Activated gamma-delta T cell treated with Interleukin-2 at 50 U/mL for 16 hours (primary cell): ENCODE results near the gene CDRT15L2.
"Not testable (repeated sequence)": the region's sequence is repeated elsewhere in the genome, so short reads cannot be mapped to it uniquely, and the experiment has no call there.

ENCODE experiments used
- DNase-seq: peaks from one replicate; pipeline ENCODE4 v3.0.0-alpha.2; 2020

CDRT15L2 gene

DNA sequence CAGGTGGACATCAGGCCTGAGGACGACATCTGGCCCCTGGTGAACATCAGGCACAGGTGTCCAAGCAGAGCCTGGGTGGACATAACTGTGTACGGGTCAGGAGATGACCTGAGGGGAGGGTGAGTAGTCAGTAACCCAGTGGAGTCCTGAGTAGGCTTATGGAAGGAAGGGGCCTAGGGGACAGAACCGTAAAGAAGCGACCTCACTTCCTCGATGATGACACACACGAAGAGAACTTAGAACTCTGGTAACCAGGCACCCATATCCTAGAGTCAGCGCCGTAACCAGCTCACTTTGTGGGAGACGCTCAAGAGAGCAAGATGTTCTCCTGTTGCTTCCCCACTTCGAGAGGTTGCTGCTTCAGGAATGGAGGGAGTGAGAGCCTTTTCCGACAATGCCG is at the start of gene CDRT15L2:
Gene CDRT15L2 (plus strand): TSS at position 301 of the 400 bp plus-strand sequence. CDS start 20 bp downstream, at position 321.
- not testable (repeated sequence) for DNase-seq

DNA sequence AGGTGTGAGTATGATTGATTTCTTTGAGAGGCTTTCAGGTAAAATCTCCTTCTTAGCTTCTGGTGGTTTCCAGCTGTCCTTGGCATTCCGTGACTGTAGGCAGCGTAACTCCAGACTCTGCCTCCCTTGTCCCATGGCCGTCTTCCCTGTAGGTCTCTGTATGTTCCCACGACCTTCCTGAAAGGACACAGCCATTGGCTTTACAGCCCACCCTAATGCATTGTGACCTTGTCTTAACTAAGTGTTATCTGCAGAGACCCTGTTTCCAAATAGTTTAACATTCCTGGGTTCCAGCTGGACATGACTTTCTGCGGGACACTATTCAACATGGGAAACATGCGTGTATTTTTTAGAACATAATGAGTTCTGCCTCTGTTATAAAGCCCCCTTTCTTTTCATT is 49.4 kb upstream of the CDRT15L2 start:
- DNase-seq = not testable (repeated sequence)

- not testable (repeated sequence) for DNase-seq
These were observed 46.9 kb upstream of the CDRT15L2 start for GRCh38 chr17:20532544-20533090.

- not testable (repeated sequence) for DNase-seq
These were observed 46.3 kb upstream of the CDRT15L2 start for GRCh38 chr17:20533206-20533605.

GRCh38 chr17:20534711-20535550 is 44.6 kb upstream of the CDRT15L2 start:
- not testable (repeated sequence) for DNase-seq

GRCh38 chr17:20540414-20540813 is 39.1 kb upstream of the CDRT15L2 start:
- not testable (repeated sequence) for DNase-seq

GRCh38 chr17:20540865-20541264 is 38.7 kb upstream of the CDRT15L2 start:
- not testable (repeated sequence) for DNase-seq

- DNase-seq = not testable (repeated sequence)
These were observed 37.5 kb upstream of the CDRT15L2 start for GRCh38 chr17:20541853-20542546.

- not testable (repeated sequence) for DNase-seq
These were observed 31.6 kb upstream of the CDRT15L2 start for GRCh38 chr17:20547923-20548322.

DNA sequence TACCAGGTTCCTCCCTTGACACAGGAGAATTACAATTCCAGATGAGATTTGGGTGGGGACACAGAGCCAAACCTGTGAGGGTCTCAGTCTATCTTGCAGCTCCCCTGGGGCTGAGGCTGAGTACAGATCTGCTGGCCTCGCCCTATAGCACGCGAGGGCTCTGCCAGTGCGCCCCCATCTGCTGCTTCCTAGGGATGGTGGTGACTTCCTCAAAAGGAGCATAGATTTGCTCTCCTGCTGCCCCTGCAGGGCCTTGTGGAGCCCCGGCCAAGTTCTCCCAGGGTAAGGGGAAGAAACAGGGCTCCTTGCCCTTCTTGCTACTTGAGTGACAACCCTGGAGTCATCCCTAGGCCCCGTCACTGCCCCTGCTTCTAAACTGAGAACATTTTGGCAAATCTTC is 26.6 kb upstream of the CDRT15L2 start:
- DNase-seq = not testable (repeated sequence)

DNA sequence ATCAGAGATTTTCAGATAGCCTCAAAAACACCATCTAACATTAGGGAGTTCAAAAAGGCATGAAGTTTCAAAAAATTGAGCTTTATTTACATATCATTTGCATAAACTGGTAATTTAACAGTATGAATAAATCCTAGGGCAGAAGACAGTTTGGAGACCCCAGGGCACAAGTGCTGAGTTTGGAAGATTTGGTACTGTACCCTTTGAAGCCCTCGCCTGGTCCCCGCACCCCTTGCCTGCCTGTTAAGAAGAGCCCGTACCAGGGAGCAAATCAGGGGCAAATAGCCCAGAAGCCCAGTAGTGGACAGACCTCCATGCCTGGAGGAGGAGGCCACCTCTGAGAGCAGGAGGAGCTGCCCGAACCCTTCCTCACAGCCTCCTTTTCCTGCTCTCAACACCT is 24.8 kb upstream of the CDRT15L2 start:
- DNase-seq = not testable (repeated sequence)

- not testable (repeated sequence) for DNase-seq
These were observed 24.2 kb upstream of the CDRT15L2 start for GRCh38 chr17:20555135-20556010.

DNA sequence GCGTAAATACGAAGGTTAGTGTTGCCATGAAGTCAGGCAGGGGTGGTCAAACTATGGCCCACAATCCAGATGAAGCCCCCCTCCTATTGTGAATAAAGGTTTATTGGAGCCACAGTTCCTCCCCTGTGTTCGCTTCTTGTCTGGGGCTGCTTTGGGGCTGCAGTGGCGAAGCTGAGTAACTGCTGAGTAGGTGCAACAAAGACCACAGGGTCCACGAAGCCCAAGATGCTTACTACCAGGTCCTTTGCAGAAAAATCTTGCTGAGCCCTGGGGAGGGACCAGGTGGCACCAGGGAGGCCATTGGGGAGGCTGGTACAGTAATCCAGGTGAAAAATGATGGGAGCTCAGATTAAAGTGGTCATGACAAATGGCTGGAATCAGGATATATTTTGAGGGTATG is 21.4 kb upstream of the CDRT15L2 start:
- DNase-seq = not testable (repeated sequence)

DNA sequence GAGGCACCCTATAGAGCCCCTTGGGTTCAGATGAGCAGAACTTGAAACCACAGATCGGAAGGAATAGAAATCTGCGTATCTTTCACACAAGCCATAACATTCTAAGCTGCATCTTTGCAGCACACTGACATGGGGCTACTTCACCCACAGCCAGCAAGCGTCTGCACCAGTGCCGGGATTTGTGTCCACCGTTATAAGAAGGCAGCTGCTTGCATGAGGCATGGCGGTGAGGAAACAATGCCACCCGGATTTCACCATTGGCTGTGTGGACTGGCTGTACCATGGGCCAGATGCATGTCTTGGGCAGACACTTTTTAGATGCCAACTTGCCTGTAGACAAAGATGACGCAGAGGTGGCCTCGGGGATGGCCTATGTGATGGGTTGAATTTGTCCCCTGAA is 20.5 kb upstream of the CDRT15L2 start:
- DNase-seq = not testable (repeated sequence)

DNA sequence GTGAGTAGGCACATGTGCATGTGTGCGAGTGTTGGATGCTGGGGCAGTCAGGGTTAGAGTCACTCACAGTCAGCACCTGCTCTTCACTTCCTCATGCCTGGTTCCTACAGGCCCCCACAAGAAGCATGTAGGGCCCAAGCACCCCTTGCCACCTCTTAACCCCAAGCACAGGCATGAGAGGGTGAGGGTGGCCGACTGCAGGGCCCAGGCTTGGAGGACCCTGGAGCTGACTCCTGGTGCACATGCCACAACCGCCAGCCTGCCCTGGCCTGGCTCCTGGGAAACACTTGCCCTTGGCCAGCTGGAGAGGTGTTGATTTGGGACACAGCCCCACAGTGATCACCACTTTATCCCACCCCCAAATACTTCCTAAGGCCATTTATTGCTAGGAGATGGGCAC is 16.9 kb upstream of the CDRT15L2 start:
- DNase-seq = no peak

DNA sequence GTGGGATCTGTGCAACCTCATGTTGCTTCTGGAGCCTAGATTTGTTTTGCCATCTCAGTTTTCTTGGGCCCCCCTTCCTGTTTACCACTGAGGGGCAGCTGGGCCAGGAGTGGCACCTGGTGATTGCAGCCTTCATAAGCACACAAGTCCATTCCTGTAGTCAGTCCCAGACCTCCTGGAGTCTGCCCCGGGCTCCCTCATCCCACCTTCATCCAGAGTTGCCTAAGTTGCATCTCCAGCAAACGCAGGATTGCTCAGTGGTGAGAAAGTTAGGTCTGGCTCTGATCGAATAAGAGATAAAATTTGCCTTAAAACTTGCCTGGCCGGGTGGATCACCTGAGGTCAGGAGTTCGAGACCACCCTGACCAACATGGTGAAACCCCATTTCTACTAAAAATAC is 14.3 kb upstream of the CDRT15L2 start:
- DNase-seq = not testable (repeated sequence)

DNA sequence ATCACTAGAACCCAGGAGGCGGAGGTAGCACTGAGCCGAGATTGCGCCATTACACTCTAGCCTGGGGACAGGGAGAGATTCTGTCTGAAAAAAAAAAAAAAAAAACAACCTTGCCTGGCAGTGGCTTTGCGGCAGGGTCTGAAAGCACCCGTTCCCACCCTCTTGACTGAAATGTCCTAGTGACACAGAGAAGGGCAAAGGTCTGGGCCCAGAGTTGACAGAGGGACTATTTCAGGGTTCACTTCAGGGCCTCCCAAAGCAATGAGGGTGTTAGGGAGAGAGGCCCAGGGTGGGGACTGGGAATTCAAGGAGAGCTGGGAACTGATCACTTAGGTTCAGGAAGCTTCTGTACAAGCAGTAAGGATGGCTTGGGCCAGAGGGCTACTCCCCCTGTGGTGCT is 13.8 kb upstream of the CDRT15L2 start:
- no peak for DNase-seq

- not testable (repeated sequence) for DNase-seq
These were observed 12.8 kb upstream of the CDRT15L2 start for GRCh38 chr17:20566736-20567135.

DNA sequence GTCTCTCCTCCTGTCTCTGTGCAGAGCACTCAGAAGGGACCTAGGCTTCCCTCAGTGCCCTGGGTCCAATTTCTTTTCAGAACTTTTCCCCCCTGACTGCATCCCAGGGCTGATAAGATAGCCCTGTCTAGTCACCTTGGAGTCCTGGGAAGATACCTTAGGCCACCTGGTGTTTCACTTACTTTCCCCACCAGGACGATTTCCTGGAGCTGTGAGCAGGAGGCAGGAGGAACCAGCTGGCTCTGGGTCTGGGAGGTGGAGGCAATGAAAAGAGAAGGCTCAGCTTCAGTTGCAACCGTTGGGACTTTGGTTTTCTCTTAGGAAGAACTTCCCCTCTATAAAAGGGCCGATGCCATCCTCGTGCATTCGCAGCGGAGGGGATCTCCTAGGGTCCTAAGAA is 12.1 kb upstream of the CDRT15L2 start:
- DNase-seq = not testable (repeated sequence)

DNA sequence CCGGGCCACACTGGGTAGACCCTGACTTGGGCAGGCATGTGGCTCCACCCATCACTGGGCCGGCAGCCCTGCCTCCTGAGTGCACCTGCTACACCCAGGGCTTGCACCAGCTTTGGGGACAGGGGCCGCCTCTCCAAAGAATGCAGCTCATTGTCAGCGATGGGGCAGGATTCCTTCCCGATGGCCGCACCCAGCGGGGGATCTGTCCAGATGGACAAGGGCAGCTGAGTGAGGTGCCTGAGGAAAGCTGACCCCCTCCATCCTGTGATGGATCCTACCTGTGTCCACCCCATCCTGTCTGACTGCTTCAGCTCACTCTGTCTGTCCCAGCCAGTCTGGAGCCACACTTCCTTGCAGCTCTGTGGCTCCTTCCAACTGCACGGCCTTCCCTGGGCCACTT is 10.9 kb upstream of the CDRT15L2 start:
- DNase-seq = not testable (repeated sequence)

GRCh38 chr17:20571653-20572052 is 7.9 kb upstream of the CDRT15L2 start:
- not testable (repeated sequence) for DNase-seq

GRCh38 chr17:20573216-20573615 is 6.3 kb upstream of the CDRT15L2 start:
- not testable (repeated sequence) for DNase-seq

- not testable (repeated sequence) for DNase-seq
These were observed 4.5 kb upstream of the CDRT15L2 start for GRCh38 chr17:20575071-20575470.
